Measurements from ENCODE around the gene ILDR1.

GRCh38 chr3:121942116-121942786 lies 79.8 kb downstream of the ILDR1 start:
- TF ChIP-seq TSHZ2 (CRISPR knock-in tag; IDR thresholded peaks at IDR 0.05) = no peak
- TF ChIP-seq CREB5 (CRISPR knock-in tag; IDR thresholded peaks at IDR 0.05; ENCODE audit: low read depth) = no peak
